ENCODE results near the gene PGC.

Gene PGC

GRCh38 chr6:41775293-41775882 is 28.2 kb upstream of the PGC start:
- no peaks in the 10 kb centered on the region for H3K27me3 ChIP-seq (ENCODE audit: control insufficient read depth, low read length)
- no peaks in the 10 kb centered on the region for H3K9me3 ChIP-seq (ENCODE audit: control insufficient read depth, insufficient read depth, low read length)
- TF ChIP-seq CTCF (IDR thresholded peaks at IDR 0.05; ENCODE audit: low read depth, low read length, poor library complexity, severe bottlenecking) (no peak), EZH2phosphoT487 (IDR thresholded peaks at IDR 0.05; ENCODE audit: borderline replicate concordance, low read length) (no peak)
- peaks cover 24% of the 10 kb centered on the region for H3K36me3 ChIP-seq (ENCODE audit: control insufficient read depth, low read length)
- H3K4me3 ChIP-seq (ENCODE audit: low read length): no peak overlapping the region
- no peaks in the 10 kb centered on the region for H4K20me1 ChIP-seq (ENCODE audit: control insufficient read depth, insufficient read depth, low read depth, low read length)
- H3K9me2 ChIP-seq (replicated peaks; ENCODE audit: control insufficient read depth, low read length): no peaks in the 10 kb centered on the region
- H3F3A ChIP-seq (ENCODE audit: control insufficient read depth, insufficient read depth): 0 out of 2 replicates have a peak, but pooled peaks cover 6% of the 10 kb centered on the region
- peaks cover 8% of the 10 kb centered on the region for H3K4me1 ChIP-seq (ENCODE audit: control insufficient read depth, low read length)
- peaks cover 7% of the 10 kb centered on the region for H3K79me2 ChIP-seq (ENCODE audit: control insufficient read depth, low read length)
- no peak overlapping the region for H3K27ac ChIP-seq (ENCODE audit: low read depth, low read length)
- no peak overlapping the region for H3K4me2 ChIP-seq (ENCODE audit: low read length)

GRCh38 chr6:41774841-41775240 is 27.6 kb upstream of the PGC start:
- H3K4me3 ChIP-seq (ENCODE audit: low read length): no peak overlapping the region
- no peak overlapping the region for H3K27ac ChIP-seq (ENCODE audit: low read depth, low read length)
- peaks cover 8% of the 10 kb centered on the region for H3K4me1 ChIP-seq (ENCODE audit: control insufficient read depth, low read length)
- no peaks in the 10 kb centered on the region for H3K9me3 ChIP-seq (ENCODE audit: control insufficient read depth, insufficient read depth, low read length)
- peaks cover 24% of the 10 kb centered on the region for H3K36me3 ChIP-seq (ENCODE audit: control insufficient read depth, low read length)
- no peaks in the 10 kb centered on the region for H4K20me1 ChIP-seq (ENCODE audit: control insufficient read depth, insufficient read depth, low read depth, low read length)
- TF ChIP-seq EZH2phosphoT487 (IDR thresholded peaks at IDR 0.05; ENCODE audit: borderline replicate concordance, low read length) (no peak), CTCF (IDR thresholded peaks at IDR 0.05; ENCODE audit: low read depth, low read length, poor library complexity, severe bottlenecking) (no peak)
- H3K27me3 ChIP-seq (ENCODE audit: control insufficient read depth, low read length): no peaks in the 10 kb centered on the region
- 0 out of 2 replicates have a peak, but pooled peaks cover 6% of the 10 kb centered on the region for H3F3A ChIP-seq (ENCODE audit: control insufficient read depth, insufficient read depth)
- no peaks in the 10 kb centered on the region for H3K9me2 ChIP-seq (replicated peaks; ENCODE audit: control insufficient read depth, low read length)
- peaks cover 7% of the 10 kb centered on the region for H3K79me2 ChIP-seq (ENCODE audit: control insufficient read depth, low read length)
- H3K4me2 ChIP-seq (ENCODE audit: low read length): no peak overlapping the region

- Histone ChIP-seq H4K20me1 (ENCODE audit: control insufficient read depth, insufficient read depth, low read depth, low read length) (no peaks in the 10 kb centered on the region), H3K79me2 (ENCODE audit: control insufficient read depth, low read length) (no peaks in the 10 kb centered on the region), H3K36me3 (ENCODE audit: control insufficient read depth, low read length) (peaks cover 24% of the 10 kb centered on the region), H3K9me3 (ENCODE audit: control insufficient read depth, insufficient read depth, low read length) (no peaks in the 10 kb centered on the region), H3F3A (ENCODE audit: control insufficient read depth, insufficient read depth) (no peaks in the 10 kb centered on the region), H3K4me3 (ENCODE audit: low read length) (no peak overlapping the region), H3K9me2 (replicated peaks; ENCODE audit: control insufficient read depth, low read length) (no peaks in the 10 kb centered on the region), H3K27ac (ENCODE audit: low read depth, low read length) (no peak overlapping the region), H3K4me1 (ENCODE audit: control insufficient read depth, low read length) (no peaks in the 10 kb centered on the region), H3K27me3 (ENCODE audit: control insufficient read depth, low read length) (no peaks in the 10 kb centered on the region), H3K4me2 (ENCODE audit: low read length) (no peak overlapping the region)
- TF ChIP-seq EZH2phosphoT487 (IDR thresholded peaks at IDR 0.05; ENCODE audit: borderline replicate concordance, low read length) (no peak), CTCF (IDR thresholded peaks at IDR 0.05; ENCODE audit: low read depth, low read length, poor library complexity, severe bottlenecking) (no peak)
These were observed 24.1 kb upstream of the PGC start for GRCh38 chr6:41771058-41771983.
